Hypothalamus (tissue), 51 donors: ENCODE results near the gene PHF12.

Experiments used
- DNase-seq, 51 donors: peaks; one replicate each; lab custom pipeline; 2025; lab: John Stamatoyannopoulos, UW

The PHF12 gene

DNA sequence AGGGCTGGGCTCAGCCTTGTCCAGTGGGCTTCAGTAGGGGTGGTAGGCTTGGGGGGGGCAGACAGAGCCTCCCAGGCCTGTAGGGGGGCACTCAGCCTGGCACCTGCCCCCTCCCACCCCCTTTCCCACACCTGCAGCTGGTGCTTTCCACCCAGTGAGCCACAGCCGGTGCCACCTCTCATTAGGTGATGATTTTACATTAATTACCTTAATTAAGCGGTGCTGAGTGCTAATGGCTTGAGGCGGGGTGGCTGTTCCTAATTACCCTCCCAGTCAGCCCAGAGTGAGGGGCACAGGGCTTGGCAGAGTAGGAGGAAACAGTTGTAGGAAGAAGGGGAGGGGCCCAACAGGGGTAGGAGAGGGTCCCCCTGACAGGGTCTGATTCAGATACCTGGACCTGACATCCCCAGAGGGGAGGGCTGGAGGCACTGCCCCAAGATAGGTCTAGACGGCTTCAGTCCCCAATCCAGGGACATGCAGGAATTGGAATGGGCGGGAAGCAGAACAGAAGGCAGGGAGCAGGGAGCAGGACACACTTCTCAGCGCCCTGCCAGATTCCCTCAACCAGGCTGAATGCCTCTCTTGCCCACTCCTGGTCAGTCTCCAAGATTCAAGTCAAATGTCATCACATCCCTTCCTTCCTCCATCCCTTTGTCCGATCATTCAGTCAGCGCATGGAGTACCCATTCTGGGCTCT lies 26.5 kb upstream of the PHF12 start:
- no peak for DNase-seq

DNA sequence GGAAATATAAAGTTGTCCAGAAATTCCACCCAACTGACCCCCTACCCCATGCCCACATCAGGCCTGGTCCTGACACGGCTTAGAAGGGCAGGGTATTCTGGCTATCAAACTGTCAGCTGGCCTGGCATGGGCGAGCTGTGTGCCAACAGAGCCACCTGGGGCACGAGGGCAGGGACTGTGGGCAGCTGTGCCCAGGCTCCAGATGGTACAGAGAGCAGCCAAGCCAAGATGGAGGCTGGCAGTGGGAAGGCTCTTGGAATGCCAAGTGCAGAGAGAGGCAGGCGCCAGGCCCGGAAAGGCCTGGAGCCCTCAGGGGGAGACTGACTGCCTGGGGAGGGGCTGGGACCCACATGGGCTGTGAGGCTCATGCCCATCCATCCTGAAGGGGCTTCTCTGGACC lies 24.3 kb upstream of the PHF12 start:
- peak in 11 of 51 donors; percentile 5 to 43 (median 21) for DNase-seq

DNA sequence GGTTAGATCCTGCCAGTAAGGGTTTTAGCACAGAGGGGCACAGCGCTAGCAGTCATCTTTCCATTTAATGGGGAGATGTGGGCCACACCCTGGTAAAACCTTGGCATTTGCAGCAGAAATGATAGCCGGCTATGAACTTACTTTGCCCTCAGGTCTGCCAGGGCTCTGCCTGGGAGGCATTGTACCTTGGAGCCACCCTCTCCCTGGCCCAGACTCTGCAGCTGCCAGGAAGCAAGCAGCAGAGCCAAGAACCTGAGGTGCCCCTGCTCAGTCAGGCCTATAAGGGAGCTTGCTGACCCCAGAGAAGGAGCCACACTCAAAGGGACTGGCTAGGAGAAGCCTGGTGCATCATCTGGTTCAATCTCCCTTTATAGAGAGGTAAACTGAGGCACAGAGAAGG lies 23.7 kb upstream of the PHF12 start:
- DNase-seq, result no peak

DNA sequence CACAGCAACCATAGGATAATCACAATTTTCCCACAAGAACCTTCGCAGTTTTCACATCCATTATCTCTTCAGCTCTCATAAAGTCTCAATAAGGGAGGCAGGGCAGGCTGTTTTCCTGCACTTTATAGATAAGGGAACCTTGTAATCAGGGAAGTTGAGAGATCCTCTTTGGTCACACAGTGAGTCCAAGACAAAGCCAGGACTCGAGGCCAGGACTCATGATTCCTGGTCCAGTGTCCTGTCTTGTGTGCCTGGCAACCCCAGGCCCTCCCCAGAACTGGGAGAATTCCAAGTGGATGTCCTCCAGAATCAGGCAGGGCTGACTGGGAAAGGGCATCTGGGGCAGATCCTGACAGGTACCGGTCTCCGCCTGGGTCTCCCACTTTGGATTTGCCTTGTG lies 23.1 kb upstream of the PHF12 start:
- no peak for DNase-seq

DNA sequence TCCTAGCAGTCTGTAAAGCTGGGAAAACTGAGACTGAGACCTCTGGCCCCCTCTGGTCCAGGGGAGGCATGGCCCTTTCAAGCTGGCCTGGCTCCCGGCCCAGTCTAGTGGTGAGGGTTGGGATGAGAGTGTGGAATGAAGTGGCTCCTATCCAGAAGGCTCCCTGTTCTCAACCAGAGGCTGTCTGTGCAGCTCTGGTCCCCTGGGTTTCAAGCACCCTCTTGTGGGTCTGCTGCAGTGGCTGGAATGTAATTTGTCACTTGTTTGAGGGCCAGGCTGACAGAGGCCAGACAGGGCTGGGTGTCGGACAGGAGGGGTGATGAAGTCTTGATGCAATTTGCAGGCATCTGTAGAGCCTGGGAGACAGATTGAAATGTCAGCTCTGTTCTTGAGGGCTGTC lies 22.1 kb upstream of the PHF12 start:
- peak in 25 of 51 donors; percentile 3 to 55 (median 29) for DNase-seq

DNA sequence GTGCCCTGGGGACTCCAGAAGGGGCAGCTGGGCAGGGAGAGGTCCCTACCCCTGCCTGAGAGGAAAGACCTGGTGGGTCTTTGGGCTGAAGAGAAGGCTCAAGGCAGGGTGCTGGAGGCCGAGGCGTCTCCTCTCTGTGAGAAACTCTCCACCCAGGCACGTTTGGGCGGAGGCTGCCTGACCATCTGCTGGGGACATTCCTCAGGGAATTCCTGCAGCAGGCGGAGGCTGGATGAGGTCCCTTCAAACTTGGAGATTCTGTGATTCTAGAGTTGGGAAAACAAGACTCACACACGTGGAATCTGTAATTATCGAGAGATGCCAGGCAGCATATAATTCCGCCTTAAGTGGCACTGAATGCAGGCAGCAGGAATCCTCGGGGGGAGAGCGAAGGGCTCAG lies 21.1 kb upstream of the PHF12 start:
- DNase-seq, result no peak

DNA sequence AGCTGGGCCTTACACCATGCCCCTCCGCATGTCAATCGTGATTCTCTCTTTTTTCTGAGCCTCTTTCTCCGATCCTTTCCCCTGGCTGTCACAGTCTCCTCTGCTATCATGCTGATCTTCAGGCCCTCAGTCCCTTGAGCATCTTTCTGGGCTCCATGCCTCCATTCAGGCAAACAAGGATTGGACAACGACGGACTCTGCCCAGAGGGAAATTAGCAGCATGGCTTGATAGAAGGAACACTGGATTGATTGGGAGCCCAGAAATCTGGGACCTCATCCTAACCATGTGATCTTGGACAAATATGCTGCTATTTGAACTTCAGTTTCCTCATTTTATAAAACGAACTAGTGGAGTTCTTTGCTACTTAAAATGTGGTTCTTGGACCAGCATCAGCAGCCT lies 19.6 kb upstream of the PHF12 start:
- DNase-seq, result peak in 21 of 51 donors; percentile 5 to 56 (median 21)

DNA sequence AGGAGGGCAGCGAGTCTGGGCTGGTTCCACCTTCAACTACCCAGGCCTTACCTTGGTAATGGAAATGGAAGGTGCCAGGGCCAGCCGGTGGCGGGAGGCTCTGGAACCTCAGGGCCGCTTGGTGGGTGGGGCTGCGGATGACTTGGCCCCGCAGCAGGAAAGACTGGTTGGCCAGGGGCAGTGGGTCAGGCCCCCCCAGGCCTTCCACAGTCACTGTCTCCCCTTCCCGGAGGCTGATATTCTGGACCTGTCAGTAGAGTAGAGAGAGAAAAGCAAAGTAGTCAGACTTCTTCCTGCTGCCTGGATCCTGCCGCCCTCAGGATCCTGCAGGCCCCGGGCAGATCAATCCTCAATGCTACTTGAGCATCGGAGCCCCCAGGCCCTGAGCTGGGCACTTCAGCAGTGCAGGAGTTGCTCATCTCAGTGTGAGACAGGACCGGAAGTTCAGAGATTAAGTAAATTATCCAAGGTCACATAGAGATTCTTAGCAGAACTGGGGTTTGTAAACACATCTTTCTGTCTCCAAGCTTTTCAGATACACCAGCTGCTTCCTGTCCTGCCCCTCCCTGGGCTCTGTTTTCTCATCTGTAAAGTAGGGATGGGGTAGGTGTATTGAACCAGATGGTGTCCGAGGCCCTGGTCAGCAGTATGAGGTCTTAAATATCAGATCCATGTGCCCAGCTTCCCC lies 18.5 kb upstream of the PHF12 start:
- no peak for DNase-seq

DNA sequence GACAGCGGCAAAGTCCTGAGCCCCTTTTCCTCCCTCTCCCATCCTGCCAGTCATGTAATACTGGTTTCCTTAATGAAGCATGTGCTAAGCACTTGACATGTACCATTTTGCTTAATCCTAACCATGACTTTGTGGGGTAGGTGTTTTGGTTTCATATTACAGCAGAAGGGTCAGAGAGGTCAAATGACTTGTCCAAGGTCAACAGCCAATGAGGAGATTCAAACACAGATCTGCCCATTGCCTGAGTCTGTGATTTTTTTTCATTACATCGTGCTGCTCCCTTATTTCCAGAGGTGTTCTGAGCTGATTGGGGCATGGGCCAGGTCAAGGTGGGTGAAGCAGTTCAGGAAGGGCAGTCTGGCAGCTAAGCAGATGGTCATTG lies 17.6 kb upstream of the PHF12 start:
- no peak for DNase-seq

DNA sequence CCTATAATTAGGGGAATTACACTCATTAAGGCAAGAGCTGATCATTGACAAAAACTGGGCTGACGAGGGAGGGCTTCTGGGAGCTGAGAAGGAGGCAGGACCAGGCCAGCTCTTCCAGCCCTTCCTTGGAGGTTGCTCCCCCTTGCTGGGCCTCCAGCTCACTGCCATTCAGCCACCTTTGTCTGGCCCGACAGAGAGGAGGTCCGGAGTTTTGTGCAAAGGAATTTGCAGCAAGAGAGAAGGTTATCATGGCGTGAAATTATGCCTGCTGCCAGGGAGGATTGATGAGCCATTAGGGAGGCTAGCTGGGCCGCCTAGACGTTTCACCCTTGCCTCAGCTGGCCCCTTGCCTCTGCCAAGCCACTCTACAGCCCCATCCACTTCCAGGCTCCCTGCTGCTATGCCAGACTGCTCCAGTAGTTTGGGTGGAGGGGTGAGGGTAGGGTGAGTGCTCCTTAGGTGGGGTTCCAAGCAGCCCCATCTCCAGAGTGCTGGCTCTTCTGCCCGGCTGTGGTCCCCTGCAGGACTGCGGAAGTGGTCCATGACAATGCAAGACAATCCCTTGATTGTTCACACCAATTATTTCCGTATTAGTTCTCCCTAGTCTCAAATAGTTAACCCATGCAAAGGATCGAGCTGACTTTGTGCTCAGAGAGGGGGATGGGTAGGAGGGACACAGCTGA lies 17.1 kb upstream of the PHF12 start:
- peak in 1 of 51 donors; percentile 20 for DNase-seq

DNA sequence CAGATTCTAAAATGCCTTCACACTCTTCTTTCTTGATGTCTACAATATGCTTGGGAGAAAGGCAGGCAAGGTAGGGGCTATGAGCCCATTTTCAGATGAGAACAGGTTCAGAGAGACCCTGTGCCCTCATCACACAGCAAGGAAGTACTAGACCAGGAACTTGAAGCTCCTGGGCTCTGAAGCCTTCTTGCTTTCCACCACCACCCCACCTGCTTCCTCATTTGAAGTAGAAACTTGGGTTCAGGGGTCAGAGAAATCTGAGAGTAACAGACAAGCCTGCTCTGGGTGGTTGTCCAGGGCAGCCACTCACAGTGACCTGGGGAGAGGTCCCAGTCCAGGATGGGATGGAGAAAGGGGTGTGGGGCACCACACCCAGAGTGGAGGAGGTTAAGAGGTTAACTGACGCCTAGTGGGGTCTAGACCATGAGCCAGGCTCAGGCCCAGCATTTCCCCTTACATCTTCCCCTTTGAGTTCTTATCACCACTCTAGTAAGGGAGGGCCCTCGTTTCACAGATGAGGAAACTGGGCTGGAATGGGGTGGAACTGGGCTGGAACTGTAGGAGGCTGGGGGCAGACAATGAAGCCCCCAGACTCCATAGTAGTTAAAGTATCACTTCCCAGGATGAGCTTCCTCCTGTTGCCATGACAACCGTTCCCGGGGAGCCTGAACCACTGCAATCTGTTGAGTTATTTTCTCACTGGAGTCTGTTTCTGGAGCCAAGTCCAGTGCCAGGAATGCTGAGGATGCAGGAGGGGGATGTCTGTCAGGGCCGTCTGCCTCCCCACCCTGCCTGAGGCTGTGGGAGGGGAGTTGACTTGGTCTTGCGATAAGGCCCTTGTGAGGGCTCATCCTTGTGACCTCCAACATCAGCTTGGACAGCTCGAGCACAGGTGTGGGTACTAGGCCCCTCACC lies 16.2 kb upstream of the PHF12 start:
- peak in 1 of 51 donors; percentile 24 for DNase-seq

DNA sequence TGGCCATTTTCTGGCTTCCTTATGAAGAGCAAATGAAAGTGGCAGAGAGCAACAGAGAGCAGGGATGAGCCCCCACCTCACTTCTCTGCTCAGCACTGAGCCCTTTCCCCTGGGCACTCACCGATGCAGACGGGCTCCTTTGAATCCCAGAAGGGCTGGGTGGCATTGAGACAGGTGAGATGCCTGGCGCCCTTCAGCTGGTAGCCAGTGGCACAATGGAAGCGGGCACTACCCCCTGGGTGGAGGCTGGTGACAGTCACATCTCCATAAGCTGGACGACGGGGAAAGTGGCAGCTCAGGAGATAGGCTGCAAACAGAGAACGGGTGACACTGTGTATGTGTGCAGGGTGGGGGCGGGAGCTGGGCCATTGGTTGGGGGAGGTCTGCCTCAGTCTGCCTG lies 12.5 kb upstream of the PHF12 start:
- no peak for DNase-seq

DNA sequence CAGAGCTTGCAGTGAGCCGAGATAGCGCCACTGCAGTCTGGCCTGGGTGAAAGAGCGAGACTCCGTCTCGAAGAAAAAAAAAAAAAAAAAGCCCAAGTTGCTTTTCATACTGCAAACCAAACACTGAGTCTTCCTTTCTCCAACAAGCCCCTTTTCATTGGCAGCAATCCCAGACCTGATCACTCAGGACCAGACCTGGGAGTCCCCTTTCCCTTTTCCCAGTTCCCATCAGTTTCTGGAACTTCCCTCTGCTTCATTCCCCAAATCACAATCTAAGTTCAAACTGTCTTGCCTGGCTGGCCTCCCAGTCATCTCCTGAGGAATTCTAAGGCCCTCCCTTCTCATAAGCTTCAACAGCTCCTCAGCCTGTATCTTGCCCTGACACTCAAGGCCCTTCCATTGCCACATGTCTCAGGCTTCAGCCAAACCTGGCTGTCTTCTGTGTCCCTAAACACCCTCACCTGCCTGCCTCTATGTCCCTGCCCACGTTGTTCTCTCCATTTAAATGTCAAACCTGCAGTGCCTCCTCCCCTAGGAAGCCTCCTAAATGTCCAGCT lies 11.8 kb upstream of the PHF12 start:
- DNase-seq, result no peak

DNA sequence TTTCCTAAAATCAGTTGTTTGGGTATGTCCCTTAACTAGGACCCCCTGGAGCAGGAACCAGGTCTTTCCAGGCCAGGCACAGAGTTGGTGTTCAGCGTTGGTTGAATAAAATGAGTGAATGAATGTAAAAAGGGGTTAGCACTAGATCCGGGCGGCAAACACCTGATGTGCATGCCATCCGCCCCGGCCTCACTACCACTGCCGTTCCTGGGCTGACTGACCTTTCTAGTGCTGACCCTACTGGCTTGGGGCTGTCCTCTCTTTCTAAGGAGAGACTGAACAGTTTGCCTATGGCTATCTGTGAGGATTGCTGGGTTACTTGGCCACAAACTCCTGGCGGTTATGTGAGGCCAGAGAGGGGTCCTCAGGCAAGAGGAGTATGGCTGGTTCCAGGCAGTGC lies 10.1 kb upstream of the PHF12 start:
- no peak for DNase-seq

DNA sequence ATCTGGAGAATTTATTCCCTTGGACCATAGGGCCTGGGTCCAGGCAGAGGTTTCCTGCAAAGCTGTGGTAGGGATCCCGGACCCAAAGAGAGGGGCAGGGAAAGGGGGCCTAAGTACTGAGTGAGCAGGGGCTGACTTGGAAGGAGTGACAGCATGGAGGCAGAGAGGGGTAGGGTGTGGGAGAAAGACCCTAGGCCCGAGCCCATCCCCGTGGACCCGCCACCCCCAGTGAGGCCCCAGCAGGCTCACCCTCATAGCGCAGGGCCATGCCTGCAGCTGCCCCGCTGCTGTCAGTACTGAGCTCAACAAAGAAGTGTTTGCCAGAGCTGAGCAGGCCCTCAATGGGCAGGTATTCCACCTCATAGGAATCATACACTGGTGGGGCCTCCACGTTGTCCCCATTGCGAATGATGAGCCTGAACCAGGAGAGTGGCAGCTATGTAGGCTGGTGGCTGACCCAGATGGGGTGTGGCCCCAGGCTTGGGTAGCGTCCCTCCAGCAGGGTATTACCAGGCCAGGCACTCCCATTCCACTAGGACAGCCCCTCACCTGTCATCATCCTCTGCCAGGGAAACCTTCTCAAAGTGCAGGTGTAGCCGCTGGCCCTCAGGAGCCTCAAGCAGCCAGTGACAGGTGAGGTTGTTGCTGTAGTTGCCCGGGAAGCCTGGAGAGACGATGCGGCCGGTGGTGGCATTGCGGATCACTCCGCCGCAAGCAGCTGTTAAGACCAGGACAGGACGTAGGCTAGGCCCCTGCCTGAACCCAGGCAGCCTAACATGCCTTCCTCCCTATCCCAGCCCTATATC lies 9.1 kb upstream of the PHF12 start:
- DNase-seq, result no peak

DNA sequence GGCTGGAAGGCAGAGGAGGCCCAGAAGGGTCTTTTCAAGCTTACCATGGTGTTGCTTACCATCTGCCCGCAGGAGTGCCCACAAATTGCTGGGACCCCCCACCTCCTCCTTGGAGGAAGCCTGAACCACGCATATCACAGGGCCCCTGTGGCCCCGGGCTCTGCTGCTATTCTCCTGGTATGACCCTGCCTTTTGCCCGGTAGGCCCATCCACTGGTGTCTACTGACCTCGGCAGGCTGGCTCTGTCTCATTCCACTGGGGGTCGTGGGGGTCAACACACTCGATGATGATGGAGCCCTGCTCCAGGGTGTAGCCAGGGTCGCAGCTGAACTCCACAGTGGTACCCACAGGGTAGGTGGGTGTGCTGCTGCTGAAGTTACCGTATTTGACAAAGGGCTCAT lies 8.2 kb upstream of the PHF12 start:
- DNase-seq, result no peak

DNA sequence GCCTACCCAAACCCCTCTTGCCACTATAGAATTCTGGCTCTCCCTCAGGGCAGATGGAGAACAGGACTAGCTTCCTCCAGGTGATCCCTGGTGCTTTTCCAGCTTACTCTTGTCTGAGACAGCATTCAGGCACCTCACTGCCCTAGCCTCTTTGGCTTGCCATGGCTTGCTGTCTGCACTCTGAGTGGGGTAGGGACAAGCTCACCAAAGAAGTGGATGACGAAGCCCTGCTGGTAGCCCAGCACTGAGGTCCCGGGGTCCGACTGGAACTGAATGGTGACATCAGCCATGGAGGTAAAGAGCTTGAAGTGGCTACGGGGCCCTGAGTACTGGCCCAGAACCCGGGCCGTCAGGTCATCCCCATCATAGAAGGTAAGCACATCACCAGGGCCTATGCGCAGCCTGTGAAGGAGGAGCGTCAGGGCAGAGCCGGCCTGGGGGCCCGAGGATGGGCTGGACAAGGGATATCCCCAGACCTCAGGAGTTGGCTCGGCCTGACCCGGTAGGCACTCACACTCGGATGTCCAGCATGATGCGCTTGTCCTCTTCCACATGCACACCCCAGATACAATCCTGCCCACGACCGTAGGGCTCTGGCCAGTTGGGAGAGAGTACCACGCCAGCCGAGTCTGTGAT lies 7.6 kb upstream of the PHF12 start:
- DNase-seq, result no peak

DNA sequence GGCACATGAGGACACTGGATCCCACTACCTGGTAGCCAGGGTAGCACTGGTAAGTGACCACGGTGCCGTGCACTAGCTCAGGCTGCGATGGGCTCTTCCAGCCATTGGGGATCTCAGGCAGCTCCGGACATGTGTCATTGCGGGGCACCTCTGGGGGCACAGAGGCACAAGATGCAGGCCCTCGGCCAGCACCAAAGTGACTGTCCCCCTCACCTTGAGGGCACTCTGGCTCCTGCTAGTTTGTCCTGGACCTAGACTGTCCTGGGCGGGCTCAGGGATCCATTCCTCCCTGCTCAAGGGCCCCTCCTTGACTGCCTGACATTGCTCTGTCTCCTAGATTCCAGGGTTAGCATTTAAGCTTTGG lies 6.7 kb upstream of the PHF12 start:
- no peak for DNase-seq

DNA sequence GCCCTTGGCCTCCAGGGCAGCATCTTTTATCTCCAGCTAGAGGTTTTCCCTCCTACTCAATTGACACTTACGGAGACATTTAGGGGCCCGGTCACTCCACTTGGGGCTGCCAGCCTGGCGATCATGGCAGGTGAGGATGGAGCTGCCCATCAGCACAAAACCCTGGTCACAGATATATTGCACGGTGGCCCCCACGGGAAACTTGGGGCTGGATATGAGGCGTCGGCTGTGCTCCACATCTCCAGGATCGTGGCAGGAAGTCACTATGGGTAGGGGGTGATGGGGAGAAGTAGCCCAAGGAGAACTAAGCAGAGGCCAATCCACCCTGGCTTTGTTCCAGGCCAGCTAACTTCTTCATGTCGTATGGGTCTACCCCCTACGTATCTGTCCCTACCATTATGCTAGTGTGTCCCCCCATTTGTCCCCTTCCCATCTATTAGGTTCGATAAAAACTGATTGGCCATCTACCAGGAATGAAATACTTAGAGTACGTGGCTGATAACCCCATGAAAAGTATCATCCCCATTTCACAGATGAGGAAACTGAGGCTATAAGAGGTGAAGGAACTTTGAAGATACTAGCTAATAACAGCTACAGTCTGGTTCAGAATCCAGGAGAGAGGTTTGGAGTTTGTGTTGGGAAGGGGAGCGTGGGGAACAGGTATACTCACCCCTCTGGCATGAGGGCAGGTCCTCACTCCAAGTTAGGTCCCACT lies 6.1 kb upstream of the PHF12 start:
- no peak for DNase-seq
